GM21526 (cell line): Measurements from ENCODE around the gene SLC6A11.

Source experiments
- ATAC-seq: cut with Tn5 transposase; IDR thresholded peaks from one replicate; pipeline ENCODE4 v1.9.1; 2021; ENCODE audit warnings: moderate library complexity; ENCODE audit not compliant: unreplicated experiment, low FRiP score

Gene SLC6A11

DNA sequence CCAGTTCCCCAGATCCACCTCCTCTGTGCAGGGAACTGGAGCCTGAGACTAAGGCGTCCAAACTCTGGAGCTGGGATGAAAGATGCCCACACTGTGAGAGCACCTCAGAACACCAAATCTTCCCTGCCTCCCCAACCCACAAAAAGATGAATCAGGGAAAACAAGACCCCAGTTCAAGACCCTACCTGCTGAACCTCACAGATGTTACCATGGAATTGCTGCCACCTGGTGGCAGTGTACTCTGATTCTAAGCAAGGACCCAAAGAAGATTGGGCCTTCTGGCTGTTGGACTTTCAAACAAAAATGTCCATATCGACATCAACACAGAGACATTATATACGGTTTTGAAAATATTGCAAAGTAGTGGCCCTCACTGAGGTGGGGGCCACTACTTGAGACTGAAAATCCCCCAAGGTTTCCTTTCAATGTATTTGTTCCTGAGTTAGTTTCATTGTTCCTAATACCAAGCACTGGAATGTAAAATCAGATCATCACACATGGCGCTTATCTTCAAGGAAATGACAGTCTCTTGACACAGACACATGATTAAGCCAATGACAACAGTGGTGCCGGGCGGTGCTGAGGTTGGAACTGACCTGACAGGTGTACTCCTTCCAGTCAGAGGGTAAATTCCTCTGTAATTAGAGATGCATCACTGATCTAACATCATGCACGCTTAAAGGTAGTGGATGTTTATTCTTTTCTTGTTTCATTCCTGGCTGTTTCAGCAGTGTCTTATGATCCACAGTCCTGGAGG lies 67.6 kb downstream of the SLC6A11 start:
- no peak for ATAC-seq

DNA sequence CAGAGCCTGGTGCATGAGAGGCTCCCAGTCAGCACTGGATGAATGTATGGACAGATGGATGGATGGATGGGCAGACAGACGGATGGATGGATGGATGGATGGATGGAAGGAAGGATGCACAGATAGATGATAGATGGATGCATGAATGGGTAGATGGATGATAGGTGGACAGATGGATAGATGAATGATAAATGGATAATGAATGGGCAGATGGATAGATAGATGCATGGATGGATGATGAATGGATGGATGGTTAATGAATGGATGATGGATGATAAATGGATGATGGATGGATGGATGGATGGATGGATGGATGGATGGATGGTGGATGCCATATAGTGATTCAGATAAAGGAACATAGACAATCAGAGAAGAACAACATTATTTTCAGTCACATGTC lies 71.0 kb downstream of the SLC6A11 start:
- ATAC-seq: no peak

DNA sequence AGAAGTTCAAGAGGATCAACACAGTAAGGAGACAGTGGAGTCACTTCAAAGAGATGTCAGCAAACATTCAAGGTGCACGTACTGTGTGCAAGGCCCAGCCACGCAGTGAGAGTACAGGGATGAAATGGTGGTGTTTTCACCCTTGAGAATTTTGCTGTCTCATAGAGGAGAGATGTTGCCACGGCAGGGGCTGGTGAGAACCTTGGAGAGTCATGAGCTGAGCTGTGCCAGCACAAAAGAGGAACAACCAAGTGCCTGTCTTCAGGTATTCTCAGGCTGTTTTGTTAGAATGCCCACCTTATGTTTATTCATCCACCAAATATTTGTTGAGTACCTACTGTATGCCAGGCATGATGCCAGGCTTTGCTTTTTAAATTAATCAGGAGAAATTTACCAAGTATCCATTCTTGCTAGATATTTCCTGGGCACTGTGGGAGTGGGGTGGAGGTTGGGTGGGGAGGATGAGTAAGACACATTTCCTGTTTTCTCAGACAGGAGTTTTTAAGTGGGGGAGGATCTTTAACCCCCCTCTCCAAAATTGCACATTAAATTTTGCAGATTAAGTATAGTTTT lies 72.6 kb downstream of the SLC6A11 start:
- ATAC-seq: no peak

DNA sequence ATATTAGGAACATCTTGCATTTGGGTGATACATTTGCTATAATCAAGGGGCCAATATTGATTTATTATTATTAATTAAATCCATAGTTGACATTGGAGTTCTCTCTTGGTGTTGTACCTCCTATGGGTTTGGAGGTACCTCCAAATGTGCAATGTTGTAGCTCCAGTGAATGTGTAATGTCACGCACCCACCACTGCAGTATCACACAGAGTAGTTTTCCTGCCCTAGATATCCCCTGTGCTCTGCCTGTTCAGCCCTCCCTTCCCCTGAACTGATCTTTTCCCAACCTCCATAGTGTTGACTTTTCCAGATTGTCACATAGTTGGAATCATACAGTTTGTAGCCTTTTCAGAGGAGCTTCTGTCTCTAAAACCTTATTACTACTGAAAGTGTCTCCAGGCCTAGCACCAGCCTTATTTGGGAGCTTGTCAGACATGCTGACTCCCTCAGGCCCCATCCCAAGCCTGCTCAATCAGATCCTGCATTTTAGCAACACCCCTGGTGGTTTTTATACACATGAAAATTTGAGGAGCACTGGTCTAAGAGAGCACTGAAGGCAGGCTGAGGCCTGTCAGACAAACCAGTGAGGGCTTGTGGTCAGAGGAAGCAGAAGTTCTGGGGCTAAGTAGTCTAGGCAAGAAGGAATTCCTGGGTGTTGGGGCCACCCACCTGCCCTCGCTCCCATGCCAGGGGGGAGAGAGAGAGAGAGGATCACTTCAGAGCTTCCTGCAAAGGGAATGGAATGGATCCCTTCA lies 73.4 kb downstream of the SLC6A11 start:
- no peak for ATAC-seq

DNA sequence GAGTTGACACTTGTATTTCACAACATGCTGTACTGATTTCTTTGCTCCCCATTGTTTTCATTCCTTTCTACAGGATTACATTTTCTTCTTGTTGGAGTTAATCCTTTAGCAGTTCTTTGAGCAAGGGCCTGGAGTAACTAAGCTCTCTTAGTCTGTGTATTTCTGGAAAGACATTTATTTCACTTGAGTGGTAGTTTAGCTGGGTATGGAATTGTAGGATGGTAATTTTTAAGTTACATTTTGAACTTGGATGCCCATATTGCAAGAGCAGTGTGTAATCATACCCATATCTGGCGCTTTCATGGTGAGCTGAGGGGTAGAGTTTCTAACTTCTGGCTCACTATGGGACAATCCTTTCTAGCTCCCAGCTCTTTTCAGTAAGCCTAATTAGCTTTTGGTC lies 74.6 kb downstream of the SLC6A11 start:
- no peak for ATAC-seq

DNA sequence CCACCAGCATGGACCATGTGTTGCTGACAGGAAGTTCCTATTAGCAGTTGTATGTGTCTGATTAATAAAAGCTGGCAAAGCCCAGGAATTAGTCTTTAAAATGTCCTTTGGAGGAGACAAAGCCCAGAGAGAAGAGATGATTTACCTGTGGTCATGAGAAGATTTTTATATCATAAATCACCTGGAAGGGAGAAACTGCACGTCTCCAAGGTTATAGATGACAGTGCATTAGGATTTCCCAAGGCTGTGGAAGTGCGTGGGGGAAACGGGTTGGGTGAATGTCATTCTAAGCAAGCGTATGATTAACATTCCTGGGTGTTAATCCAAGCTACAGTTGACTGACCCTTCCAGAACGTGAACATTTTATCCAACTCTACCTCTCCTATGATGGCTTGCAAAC lies 76.6 kb downstream of the SLC6A11 start:
- ATAC-seq: no peak

DNA sequence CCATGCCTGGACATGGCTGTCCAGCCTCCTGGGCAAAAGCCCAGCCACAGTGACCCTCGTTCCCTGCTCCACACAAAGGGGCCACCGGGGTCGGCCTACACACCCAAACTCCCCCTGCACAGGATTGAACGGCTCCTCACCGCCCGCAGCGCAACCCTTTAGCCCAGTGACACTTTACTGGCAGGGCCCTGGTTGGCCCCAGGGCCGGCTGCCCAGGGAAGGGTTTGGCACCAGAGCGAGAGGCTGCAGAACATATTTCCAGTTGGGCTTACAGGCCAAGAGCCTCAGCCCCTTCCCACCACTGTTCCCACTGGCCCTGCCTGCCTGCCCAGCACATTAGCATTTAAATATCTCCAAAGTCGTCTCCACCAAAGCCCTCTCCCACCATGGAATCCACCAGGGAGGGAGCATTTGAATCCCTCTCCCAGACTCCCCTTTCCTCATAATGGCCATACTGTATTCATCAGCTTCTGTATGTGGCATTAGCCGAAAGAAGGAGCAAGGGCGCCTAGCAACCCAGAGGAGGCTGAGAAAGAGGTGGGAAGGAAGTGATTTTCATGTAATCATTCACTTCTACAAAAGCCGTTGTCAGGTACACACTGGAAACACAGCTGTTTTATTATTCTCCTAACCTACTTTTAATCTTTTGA lies 85.4 kb downstream of the SLC6A11 start:
- ATAC-seq: no peak

DNA sequence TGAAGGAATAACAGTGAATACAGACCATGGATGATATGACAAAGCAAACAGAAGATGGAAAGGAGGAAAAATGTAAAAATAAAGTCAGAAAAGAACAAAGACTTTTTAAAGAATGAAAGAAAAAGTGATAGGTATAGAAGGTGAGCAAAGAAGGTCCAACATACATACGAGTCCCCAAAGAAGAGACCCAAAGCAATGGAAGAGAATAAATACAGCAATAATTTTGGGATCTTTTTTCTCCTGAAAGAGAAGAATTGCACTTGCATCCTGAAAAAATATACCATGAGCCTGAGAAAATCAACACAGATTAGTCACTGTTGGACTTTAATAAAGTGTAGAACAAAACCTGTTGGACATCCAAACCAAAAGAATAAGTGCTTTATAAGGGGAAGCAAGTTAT lies 91.2 kb downstream of the SLC6A11 start:
- ATAC-seq: no peak

DNA sequence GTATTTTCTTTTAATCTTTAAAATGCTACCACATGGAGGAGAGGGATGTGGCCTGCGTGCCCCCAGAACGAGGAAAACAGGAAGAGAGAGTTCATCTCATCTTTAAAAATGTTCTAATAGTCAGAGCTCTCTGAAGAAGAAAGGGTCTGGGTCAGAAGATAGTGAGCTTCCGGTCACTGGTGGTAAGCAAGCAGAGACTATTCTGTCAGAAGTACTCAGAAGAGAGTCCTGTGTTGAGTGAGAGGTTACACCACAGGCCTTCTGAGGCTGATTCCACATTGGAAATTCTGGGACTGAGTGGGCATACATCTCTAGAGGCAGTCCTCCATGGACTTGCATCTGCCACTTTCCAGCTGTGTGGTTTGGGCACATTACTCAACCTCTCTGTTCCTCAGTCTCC lies 94.3 kb downstream of the SLC6A11 start:
- no peak for ATAC-seq

DNA sequence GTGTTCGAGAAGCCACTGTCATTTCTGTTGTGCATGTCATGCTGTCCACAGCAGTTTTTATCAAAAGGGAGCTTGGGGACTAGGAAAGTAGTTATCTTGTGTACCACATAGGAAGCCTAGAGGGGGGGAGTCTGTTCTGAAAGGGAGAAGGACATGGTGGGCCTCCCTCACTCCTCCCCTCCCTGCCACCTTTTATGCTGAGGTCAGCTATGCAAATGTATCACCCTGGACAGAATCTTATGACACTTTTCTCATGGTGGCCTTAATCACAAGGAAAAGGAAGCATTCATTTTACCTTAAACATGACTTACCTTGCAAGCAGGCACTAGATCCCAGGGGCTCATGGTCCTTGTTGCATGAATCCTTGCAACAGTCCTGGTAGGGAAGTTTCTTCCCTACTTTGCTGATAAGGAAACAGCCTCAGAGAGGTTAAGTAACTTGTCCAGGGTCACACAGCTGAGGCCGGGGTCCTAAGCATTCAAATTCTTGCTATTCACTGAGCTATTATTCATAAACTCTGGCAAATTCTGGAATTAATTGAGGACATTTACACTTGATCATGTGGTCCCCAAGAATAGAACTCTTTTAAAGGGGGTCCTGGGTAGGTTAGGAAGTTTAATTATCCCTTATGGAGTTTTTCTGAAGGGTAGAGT lies 95.4 kb downstream of the SLC6A11 start:
- no peak for ATAC-seq

DNA sequence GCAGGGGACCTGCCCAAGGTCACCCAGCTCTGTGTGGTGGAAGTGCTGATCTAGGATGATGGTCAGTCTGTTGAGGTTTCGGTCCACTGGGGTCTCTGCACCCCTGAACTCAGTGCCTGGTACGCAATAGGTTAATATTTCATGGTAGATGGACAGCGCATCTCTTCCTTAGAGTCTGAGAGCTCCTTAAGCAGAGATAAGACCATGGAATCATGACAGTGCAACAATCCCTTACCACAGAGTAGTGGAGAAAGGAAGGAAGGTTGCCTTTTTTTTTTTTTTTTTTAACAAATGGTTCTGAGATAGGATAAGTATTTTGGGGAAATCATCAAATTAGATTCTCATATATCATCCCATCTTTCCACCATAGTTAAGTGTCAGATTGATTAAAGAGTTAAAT lies 96.8 kb downstream of the SLC6A11 start:
- ATAC-seq: no peak

DNA sequence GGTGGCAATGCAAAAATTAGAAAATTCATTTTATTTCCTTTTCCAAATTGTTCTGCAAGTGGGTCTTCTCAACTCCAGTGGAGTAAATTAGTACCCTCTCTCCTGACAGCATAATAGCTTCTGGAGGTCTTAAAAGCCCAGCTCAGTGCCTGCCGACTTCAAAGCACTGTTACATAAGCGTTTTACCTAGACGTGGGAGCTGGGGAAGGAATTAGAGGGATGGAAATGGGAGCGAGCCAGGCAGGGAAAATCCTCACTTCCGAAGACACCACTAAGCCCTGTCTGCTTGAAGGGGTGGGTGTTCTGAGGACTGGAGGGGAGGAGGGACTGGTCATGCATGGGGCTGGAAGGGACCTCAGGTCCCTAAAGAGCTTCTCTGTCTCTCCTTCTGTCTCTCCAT lies 99.3 kb downstream of the SLC6A11 start:
- ATAC-seq: no peak

DNA sequence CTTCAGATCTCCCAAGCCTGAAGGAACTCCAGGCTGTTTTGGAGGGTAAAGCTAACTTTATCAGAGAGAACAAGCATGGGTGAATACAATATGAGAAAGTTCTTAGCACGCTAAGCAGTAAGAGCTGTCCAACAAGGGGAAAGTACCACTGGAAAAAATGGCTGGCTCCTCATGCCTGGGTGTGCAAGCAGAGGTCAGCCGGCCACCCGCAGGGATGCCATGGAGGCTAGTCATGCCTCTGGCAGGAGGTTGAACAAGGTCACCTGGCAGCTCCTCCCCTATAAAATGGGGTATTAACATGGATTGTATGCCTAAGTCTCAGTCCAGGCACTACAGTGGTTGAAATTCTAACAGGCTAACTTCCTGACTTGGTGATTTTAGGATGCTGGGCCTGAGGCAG lies 101.1 kb downstream of the SLC6A11 start:
- no peak for ATAC-seq

DNA sequence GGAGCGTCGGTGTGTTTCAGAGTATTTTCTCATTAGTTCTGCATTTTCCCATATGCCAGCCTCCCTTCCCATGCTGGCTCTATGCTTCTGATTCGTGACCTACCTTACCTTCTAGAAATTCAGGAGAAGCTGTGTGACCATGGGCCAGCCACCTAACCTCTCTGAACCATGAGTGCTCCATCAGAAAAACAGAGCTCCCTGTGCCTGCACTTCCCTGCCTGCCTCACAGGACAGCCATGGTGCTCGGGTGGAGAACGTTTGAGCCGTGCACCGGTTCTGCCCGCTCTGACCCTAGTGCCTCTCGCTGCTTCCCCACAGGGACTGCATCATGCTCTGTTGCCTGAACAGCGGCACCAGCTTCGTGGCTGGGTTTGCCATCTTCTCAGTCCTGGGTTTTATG lies 102.0 kb downstream of the SLC6A11 start:
- no peak for ATAC-seq

DNA sequence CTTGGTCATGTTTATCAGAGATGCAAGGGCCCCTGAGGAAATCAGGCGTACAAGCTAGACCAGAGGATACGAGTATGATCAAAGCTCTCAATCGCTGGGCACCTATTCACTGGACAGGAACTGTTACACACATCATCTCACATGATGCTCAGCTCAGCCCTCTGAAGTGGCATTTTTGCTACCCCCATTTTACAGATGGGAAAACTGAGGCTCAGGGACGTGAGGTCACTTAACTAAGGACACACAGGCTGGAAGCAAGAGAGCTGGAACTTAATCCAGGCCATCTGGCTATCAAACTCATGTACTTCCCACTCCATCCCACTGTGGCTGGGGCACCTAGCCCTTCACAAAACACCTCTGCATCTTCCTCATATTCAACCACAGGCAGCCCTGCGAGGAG lies 103.6 kb downstream of the SLC6A11 start:
- ATAC-seq: no peak

DNA sequence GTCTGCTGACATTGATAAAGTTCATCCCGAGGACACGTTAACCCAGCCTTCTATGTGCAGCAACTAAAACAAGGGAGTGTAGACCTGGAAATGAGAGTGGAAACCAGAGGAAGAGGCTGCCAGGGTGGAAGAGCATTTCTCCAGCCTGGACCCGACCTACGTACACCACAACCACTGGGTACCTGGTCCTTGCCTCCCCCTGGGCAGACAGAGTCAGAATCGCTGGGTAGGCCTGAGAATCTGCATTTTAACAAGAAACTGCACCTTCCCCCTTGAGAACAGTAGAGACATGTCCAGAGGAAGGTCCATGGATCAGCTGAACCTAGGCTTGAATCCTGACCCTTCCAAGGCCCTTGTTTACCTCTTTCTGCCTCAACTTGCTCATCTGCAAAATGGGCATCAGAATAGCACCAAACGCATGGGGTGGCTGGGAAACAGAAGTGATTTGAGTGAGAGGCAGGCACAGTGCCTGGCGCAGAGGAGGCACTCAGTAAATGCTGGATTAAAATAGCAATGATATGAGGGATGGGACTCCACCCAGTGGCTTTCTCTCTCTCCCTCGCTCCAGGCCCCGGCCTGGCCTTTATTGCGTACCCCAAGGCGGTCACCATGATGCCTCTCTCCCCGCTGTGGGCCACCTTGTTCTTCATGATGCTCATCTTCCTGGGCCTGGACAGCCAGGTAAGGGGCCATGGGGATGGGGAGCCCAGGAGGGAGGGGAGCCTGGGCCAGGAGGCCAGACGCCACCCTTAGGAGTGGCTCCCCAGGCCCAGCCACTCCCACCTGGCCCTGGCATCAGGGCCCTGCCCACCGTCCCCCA lies 109.6 kb downstream of the SLC6A11 start:
- ATAC-seq: no peak

DNA sequence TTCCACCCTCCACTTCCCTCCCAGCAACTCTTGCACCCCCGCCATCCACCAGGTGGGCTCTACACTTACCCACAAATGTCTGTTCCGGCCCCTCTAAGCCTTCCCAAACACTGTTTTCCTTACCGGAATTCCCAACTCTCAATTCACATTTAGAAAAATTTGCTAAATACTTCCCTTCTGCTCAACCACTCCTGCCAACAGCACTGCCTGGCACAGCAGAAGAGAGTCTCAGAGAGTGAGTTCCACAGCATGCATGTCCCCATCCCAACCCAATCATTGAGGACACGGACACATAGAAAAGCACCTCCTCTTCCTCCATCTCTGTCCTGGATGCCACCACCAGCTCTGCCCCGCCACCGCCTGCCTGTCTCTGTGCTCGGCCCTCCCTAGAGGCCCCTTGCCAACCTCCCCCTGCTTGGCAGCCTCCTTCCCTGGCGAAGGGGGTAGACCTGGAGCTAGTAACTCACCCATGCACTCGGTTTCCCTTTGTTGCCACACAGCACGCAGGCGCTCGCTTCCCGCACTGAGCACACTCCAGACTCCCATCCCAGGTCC lies 110.3 kb downstream of the SLC6A11 start:
- ATAC-seq: no peak

DNA sequence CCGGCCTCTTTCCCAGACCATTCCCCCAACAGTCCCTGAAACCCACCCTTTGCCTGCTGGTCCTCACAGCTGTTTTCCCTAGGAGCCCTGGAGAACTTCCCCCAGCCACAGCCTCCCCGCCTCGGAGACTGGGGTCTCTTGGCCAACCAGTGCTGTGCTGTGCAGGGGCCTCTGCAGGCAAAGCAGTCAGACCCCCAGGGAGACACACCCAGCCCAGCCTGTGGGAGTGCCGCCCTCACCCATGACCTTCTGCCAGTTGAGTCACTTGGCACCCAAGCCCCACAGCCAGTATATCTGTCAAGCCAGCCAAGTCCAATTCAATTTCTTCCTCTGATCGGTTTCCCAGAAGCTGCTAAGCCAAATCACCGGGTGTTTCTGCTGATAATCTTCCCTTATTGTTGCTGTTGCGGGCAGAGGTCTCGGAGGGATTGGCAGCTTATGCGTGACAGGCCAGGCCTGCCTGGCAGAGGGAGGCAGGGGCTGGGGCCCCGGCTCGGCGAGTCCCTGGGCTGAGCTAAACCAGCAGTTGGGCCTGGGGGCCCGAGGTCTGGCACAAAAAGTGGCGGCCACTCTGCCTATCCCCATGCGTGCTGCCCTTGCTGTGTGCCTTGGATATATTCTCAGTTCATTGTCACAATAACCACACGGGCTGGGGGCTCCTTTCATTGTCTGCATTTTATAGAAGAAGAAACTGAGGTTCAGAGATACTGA lies 110.9 kb downstream of the SLC6A11 start:
- ATAC-seq: no peak

DNA sequence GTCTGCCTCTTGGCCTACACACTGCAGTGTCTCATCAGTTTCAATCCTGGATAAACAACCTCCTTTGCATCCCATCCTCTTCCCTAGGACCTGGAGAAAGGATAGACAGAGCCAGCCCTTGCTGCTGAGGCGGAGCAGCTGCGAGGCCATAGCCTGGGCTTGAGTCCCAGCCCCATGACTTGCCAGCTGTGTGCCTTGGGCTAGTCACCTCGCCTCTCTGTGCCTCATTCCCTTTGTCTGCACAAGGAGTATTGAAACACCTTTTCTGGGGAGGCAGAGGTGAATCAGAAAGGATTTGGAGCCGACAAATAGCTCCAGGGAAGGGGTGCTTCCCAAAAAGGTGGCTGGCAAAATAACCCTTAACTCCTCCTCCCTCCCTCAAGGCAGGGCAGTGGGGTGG lies 111.5 kb downstream of the SLC6A11 start:
- ATAC-seq: no peak
